Left lobe of liver (tissue), 2 donors: ENCODE data around the gene PTPN2. TPM values are rescaled to one million over a fixed set of nuclear protein-coding genes. Genes with fewer than 3 reads are reported as not detected.

Experiments
- ATAC-seq: fragments of 200-7000 bp; cut with Tn5 transposase; one replicate; pipeline ENCODE4 v1.9.1; 2020; ENCODE audit warnings: mild to moderate bottlenecking, moderate library complexity
- DNase-seq: peaks from one replicate; pipeline ENCODE4 v3.0.0-alpha.2; 2020; ENCODE audit warnings: low spot score
- total RNA-seq: library from RNA; stranded (reverse); gene quantifications from one replicate; pipeline ENCODE4 v1.2.1, GENCODE V29; 2021
- donor health status: DM: no; HTN: no; CAD: no; lungs with moderate emphysema.
- donor health status: DM: no; HTN: yes; CAD: no.

The PTPN2 gene
- total RNA-seq, 1 donor from 2014 or later, result 9.9 TPM

DNA sequence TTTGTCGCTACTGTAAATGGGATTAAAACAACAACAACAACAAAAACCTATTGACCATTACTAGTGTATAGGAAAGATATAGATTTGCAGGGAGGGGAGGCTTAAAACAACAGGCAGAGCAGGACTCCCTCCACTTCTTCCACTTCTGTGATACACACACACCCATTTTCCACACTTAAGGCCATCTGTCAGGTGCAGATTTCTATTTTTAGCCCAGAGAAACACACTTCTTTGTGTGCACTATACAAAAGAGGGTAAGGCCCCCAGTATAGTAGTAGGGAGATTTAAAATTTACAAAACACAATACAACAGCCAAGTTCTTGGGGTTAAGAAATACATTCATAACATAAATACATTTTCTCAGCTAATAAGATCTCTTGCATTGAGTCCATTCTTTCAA lies 22.4 kb downstream of the PTPN2 start:
- ATAC-seq (no peak), DNase-seq (no peak)

DNA sequence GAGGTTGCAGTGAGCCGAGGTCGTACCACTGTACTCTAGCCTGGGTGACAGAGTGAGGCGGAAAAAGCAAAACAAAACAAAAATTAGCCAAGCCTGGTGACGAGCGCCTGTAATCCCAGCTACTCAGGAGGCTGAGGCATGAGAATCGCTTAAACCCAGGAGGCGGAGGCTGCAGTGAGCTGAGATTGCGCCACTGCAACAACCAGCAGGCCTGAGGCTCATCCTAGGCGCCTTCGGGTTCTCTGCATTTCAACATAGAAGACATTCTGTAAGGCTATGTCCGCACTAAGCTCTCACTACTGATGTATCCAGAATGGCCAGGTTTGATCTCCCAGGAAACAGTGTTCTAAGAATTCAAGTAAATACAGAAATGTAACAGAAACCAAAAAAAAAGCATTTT lies 23.5 kb downstream of the PTPN2 start:
- no peak for ATAC-seq

DNA sequence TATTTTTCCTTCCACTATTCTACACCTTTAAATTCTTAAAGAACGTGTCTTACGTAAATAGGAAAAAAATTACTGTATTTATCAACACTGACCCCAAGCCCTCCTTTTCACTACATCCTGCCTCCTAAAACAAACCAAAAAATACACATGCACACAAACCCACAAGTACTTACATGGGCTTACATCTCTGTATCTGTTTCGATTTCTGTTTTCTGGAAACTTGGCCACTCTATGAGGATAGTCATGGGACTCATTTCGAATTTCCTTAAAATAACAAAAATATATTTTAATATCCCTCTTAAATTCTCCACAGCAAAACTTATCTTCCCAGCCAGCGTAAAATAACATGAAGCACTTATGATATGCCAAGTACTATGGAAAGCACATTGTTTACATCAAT lies 25.0 kb downstream of the PTPN2 start:
- DNase-seq (no peak), ATAC-seq (no peak)

More for the DNA sequence above, 23.5 kb downstream of the PTPN2 start:
- DNase-seq, result no peak

DNA sequence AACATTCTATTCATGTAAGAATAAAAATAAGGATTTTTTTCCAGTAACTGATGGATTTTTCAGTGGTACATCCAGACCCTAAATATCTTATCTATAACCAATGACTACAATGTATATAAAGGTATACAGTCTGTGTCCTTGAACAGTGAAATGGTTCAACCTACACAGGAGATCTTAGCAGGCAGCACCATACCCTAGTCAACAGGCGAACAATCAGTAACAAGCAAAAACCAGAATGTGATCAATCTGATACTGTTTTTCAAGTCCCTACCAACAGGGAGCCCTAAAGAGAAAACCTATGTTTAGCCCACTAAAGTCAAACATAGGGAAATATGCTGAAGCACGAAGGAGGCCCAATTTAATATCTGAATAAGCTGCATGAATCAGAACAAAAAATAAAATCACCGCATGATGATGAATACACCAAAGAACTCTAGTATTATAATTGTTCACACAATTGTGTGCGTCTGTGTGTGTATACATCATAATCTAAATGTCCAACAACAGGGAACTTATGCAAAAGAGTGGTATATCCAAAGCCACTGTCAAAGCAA lies 26.0 kb downstream of the PTPN2 start:
- no peak for ATAC-seq
- DNase-seq, result no peak

DNA sequence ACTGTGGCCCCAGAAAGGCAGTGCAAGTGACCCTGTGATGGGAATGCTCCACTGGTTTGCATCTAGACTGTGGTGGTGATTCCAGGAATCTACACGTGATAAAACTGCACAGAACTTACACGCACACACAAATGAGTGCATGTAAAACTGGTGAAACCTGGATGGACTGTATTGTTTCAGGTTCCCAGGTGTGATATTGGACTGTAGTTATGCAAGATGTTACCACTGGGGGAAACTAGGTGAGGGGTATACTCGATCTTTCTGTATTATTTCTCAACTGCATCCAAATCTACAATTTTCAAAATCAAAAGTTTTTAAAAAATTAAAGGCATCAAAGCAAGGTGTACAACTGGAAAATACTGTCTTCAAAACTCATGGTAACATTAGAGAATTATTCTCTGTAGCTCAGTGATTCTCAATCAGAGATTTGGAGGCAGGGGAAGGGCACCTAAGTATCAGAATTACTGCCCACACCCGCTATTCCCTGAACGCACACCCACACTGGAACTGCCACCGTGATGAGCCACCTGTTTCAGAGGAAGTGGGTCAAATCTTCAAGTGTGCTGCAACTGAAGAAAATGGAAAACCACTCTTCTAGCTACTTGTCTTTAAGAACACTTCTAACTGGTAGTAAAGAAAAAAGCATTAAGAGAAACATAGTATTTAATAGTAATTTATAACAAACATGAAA lies 26.7 kb downstream of the PTPN2 start:
- DNase-seq (no peak), ATAC-seq (no peak)

DNA sequence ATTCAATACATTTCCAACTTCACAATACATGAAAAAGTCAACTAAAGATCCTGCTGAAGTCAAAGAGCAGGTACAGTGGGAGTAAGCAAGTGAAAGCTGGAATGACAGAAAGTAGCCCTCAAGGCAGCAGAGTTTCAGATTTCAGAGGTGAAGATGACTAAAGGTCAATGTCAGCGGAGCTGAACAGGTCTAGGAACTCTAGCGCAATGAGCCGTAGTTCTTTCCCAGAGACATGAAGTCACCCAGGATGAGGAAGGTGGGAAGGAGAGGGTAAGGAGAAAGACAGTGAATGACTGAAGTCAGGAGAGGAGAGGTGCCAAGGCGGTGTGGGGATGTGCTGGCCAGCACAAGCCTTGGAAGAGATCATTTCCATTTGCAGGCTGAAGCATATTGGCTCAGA lies 28.1 kb downstream of the PTPN2 start:
- ATAC-seq (no peak), DNase-seq (no peak)

DNA sequence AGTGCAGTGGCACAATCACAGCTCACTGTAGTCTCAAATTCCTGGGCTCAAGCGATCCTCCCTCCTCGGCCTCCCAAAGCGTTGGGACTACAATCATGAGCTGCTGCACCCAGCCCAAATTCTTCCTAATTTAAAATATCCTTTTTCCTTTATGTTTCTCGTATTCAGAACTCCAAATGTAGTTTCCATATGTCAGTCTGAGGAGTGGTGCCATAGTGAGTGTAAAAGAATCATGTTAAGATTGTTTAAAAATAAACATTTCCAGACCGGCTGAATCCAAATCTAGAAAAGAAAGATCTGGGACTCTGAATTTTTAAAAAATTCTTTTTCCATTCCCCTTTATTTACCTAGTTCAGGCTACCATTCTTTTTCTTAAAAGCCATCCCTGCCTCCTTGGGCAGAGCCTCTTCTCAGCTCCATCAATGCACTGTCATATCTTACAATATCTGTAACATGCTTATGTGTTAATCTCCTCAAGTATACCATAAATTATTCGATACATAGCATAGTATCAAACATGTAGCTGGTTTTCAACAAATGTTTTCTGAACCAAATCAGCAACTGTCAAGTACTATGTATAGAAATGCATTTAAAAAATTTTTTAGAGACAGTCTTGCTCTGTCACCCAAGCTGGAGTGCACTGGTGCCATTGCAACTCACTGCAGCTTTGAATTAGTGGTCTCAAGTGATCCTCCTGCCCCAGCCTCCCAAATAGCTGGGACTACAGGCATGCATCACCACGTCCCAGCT lies 31.3 kb downstream of the PTPN2 start:
- no peak for ATAC-seq
- DNase-seq, result no peak

DNA sequence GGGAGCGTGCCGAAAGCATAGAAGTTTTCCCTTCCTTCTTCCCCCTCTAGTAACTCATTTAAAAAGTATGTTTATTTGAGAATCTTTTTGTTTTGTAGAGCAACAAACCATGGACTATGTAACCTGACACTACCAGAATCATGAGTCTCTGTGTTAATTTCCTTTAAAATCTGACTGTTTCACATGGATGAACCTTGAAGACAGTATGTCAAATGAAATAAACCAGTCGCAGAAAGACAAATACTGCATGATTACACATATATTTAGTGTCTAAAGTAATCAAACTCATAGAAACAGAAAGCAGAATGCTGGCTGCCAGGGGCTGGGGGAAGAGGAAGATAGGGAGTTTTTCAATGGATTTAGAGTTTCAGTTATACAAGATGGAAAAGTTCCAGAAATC lies 32.3 kb downstream of the PTPN2 start:
- no peak for ATAC-seq
- no peak for DNase-seq

DNA sequence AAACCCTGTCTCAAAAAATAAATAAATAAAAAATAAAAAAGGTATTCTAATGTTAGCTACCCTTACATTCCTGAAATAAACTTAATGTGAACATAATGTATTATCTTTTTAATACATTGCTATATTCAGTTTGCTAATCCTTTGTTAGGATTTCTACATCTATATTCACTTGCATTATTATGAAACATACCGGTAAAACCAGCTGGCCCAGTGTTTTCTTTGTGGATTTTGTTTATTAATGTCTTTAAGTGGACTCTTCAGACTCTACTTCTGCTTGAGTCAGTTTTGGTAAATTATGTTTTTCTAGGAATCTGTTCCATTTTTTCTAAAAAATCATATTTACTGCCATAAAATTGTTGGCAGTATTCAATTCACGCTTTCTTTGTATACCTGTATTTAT lies 34.5 kb downstream of the PTPN2 start:
- ATAC-seq, result no peak
- no peak for DNase-seq

DNA sequence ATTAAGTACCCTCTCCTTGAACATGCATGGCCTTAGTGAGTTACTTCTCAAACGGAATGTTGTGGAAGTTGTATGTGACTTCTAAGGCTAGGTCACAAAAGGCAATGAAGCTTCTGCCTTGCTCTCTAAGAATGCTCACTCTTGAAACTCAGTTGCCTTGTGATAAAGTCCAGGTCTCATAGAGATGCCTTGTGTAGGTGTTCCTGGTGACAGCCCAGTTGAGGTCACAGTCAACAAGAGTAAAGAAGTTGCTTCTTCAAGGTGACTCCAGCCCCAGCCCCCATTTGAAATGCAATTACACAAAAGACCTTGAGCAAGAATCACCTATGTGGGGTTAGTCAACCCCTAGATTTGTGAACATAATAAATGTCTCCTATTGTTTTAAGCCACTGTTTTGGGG lies 35.6 kb downstream of the PTPN2 start:
- DNase-seq, result no peak
- ATAC-seq, result no peak

DNA sequence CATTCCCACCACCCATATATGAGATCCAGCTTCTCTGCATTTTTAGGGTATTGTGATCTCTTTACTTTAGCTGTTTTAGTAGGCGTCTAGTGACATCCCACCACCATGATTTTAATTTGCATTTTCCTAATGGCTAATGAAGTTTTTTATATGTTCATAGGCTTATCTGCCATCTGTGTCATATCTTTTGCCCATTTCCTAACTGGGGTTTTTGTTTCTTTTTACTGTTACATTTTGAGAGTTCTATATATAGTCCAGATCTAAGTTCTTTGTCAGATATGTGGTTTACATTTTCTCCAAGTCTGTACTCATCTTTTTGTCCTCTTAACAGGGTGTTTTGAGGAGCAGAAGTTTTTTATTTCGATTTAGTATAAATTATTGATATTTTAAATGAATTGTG lies 39.6 kb downstream of the PTPN2 start:
- ATAC-seq (no peak), DNase-seq (no peak)

DNA sequence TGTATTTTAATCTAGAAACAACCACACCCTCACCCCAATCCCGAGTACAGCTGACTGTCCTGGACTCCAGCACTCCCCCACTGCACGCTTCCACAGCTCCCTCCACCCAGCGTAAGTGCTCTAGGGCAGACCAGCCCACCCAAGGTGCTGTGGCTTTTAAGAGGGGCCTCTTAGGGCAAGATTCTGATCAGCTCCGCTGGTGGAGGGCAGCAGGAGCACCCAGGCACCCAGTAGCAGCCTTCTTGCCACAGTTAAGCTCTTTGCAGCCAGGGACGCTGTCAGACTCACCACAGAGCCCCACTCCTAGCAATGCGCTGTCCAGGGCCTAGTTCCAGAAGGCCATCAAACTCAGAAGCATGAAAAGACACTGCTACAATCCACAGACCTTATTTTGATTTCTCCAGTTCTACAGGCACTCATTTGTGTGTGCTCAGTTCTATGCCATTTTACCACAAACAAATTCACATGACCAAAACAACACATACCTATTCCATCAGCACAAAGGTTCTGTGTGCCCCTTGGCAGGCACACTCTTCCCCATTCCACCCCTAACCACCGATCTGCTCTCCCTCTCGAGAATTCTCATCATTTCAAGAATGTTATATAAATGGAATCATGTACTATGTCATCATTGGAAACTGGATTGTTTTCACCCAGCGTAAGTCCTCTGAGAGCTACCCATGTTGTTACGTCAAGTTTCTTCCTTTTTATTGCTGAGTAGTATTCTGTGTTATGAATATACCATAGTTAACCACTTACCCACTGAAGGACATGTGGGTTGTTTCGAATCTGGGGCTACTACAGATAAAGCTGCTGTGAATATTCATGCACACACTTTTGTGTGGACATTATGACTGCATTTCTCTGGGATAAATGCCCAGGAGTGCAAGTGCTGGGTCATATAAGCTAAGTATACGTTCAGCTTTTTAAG lies 40.4 kb downstream of the PTPN2 start:
- ATAC-seq (no peak), DNase-seq (no peak)

DNA sequence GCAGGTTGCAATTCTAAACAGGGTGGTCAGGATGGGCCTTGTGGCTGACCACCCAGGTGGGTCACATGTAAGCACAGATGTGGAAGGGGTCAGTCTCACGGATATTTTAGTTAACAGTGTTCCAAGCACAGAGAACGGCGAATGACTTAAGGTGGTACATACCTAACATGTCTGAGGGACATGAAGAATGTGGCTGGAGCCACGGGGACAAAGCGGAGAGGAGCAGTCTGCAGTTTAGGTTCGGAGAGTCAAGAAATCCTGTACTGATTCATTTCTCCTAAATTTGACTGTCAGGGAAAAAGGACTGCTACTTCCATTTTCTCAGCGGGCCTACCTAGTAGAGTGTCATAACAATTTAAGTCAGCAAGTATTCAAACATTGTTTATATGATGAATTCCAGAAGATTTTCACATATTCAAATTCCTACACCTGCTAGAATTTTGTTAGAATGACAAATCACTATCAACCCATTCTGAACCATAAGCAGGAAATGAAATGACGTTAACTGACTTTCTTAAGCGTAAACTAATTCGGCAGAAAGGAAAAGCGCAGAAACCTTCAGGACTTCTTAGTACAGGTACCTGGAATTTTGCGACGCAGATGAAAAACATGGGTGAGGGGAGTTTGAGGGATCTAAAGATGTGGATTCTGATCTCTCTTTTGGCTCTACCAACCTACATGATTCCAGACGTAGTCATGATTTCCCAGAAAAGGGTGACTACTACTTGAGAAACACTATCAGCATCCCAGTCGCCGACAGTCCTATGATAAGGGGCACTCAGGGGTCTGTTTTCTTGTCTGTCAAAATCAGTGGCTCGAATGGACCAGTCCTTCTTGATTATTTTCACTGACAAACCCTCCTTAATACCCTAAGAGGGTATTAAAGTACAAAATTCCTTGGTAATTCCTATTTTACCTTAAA lies 41.3 kb downstream of the PTPN2 start:
- DNase-seq (no peak), ATAC-seq (no peak)

DNA sequence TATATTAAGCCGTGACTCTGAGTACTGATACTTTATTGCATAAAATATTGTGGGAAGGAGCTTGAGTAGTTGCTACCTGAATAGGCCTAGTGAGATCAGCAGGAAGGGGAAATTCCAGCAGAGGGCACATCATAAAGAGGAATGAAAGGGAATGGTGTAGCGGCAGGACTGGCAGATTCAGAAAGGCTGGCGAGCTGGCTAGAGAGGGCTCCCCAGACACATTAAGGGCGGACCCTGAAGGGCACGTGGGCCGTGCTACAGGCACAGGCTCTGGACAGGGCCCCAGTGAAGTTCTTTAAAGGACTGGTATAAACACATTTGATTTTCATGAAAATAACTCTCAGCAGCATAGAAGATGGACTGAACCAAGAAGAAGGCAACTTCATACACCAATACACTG lies 43.0 kb downstream of the PTPN2 start:
- ATAC-seq, result no peak
- no peak for DNase-seq

DNA sequence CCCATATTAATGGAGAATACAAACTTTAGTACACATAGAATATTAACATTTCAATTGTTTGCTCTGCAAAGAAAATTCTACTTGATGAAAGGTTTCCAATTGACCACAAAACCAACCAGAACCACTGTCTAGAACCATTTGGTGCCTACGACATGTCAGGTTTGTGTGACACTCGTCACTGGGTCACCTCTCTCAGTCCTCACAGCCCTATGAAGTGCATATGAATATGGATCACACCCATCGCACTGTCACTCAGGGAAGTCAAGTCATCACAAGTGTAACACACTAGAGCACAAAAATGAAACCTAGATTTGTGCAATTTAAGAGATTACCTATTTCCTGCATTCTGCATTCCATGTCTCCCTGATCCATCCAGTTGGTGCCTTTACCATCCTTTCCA lies 43.7 kb downstream of the PTPN2 start:
- no peak for ATAC-seq
- no peak for DNase-seq

DNA sequence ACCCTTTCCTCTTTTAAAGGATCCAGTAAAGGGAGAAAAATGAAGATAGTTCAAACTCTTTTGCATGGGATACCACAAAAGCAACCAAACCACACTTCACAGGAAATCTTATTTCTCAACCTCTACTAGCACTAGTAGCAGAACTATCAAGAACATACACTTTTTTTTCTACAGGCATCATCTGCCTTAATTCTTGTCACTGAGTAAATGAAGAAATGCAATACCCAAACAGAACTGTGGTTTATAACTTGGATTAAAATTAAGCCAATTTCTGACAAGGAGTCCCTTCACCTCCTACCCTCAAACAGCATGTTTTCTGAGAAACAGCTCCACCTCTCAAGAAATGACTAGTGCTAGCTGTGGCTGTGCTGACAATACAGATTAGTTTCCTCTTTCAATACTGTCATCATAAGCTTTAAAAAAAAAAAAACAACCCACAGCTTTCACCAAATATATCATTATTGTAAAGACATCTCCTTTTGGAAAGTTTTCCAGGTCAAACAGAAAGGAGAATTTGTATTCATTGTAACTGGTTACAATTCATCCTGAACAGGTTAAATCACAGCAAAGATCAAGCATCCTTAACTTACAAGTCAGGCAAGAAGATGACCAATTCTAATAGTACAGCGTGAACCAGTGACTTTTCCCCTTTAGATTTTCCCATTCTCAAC lies 44.4 kb downstream of the PTPN2 start:
- DNase-seq, result no peak
- ATAC-seq, result no peak

DNA sequence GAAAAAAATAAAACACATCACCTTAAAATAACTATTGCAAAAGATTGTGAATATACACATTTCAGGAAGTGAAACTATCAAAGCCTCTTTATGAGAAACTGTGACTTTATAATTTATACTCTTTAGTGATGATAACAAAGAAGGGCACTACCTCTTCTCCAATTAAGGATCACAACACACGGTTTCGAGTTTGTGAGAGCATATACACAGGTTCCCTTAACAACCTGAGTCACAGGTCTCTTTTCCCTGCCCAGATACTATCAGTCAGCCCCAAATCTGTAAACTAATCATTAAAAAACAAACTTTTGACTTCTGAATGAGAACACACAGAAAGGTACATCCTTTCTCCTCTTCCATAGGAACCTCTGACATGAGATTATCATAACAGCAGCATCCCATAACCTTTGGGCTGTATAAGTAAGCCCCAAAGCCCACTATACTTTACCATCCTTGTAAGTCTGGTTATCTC lies 44.9 kb downstream of the PTPN2 start:
- ATAC-seq, result peak; percentile 20

DNA sequence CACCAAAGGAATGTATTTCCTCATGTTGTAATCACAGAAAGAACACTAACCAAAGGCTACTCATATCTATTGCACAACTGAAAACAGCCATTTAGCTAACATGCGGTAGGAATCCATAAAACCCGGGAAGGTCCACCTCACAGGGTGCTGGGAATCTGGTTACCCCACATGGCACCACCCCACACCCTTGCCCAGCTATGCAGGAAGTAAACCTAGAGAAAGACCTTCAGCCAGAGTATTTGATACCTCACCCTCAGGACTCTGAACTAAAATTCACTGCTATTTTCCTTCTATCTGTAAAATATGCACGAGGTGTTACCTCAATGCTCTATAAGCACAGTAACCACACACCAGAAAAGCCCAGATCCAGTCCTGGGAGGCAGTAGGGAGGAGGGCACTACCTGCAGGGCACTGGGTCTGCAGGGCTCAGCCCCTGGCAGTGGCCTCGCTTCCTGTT lies 45.8 kb downstream of the PTPN2 start:
- ATAC-seq (peak; percentile 91), DNase-seq (peak; percentile 71)

More for the DNA sequence above, 44.9 kb downstream of the PTPN2 start:
- no peak for DNase-seq

DNA sequence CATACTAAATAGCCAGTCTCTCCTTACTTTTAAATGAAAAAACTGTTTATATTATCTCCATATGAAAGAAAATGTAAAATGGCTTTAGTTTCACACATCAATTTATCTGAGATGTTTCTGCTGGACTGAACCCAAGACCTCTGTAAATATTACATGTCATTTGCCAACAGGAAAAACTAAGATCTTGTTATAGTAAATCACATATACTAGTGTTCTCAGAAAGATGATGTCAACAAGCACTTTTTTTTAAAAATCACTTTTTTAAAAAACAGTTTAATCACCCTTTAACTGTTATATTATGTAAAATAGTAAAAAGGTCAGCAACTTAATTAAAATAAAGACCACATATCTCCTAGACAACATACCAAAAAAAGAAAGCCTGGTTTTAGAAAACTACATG lies 46.3 kb downstream of the PTPN2 start:
- ATAC-seq, result no peak
- no peak for DNase-seq
